CD4-positive, alpha-beta memory T cell (primary cell): Measurements from ENCODE around the gene BMP2K. TPM values are rescaled to one million over a fixed set of nuclear protein-coding genes. Genes with fewer than 3 reads are reported as not detected.
"Not testable (repeated sequence)": the region's sequence is repeated elsewhere in the genome, so short reads cannot be mapped to it uniquely, and the experiment has no call there.

Source experiments
- CTCF ChIA-PET: fragments of 350-600 bp; sonication (Branson Sonifier 250); formaldehyde crosslinking; loops from one replicate; lab custom pipeline; 2021; ENCODE audit warnings: inconsistent platforms; ENCODE audit not compliant: partially characterized antibody; lab: Charles Lee
- POLR2A ChIA-PET: fragments of 350-600 bp; sonication (Branson Sonifier 250); formaldehyde crosslinking; loops from one replicate; lab custom pipeline; 2021; ENCODE audit not compliant: partially characterized antibody; lab: Charles Lee
- DNase-seq, 5 donors: peaks; one replicate each; pipeline versions ENCODE4 v3.0.0 to v3.0.0-alpha.2; 2020 to 2022; ENCODE audit warnings: mixed read lengths in 1 of 5
- H3K27ac ChIP-seq: one replicate; pipeline ENCODE4 v1.7.0; 2013; ENCODE audit warnings: low read depth, low read length
- H3K27me3 ChIP-seq: 2 replicates; pipeline ENCODE4 v1.7.0; 2013; ENCODE audit warnings: mild to moderate bottlenecking, low read length, moderate library complexity; ENCODE audit not compliant: insufficient read depth
- H3K36me3 ChIP-seq: 2 replicates; pipeline ENCODE4 v1.7.0; 2013; ENCODE audit warnings: mild to moderate bottlenecking, low read length, moderate library complexity; ENCODE audit not compliant: insufficient read depth
- H3K4me1 ChIP-seq: 2 replicates; pipeline ENCODE4 v1.7.0; 2013; ENCODE audit warnings: mild to moderate bottlenecking, low read length, moderate library complexity; ENCODE audit not compliant: insufficient read depth
- H3K4me3 ChIP-seq, 2 donors: one replicate each; pipeline ENCODE4 v1.7.0; 2013; ENCODE audit warnings: low read length in 2 of 2, mild to moderate bottlenecking in 1 of 2
- H3K9me3 ChIP-seq, 2 donors: one replicate each; pipeline ENCODE4 v1.7.0; 2013; ENCODE audit warnings: low read length in 2 of 2, control low read depth in 1 of 2; ENCODE audit not compliant: control insufficient read depth in 1 of 2
- H3K27ac Mint-ChIP-seq, 7 donors: one replicate each; pipeline ENCODE4 v1.8.0; 2020 to 2021; ENCODE audit warnings: mixed read lengths in 7 of 7, mild to moderate bottlenecking in 6 of 7, inconsistent platforms in 3 of 7, moderate library complexity in 3 of 7
- H3K27me3 Mint-ChIP-seq, 2 donors: one replicate each; pipeline ENCODE4 v1.8.0; 2020 to 2021; ENCODE audit warnings: mixed read lengths in 2 of 2
- H3K36me3 Mint-ChIP-seq, 2 donors: one replicate each; pipeline ENCODE4 v1.8.0; 2020 to 2021; ENCODE audit warnings: mixed read lengths in 2 of 2, inconsistent platforms in 1 of 2, mild to moderate bottlenecking in 1 of 2
- H3K4me1 Mint-ChIP-seq, 4 donors: one replicate each; pipeline ENCODE4 v1.8.0; 2020 to 2021; ENCODE audit warnings: mixed read lengths in 4 of 4, mild to moderate bottlenecking in 1 of 4
- H3K4me3 Mint-ChIP-seq, 8 donors: one replicate each; pipeline ENCODE4 v1.8.0; 2020 to 2021; ENCODE audit warnings: mixed read lengths in 8 of 8, mild to moderate bottlenecking in 7 of 8, moderate library complexity in 6 of 8, inconsistent platforms in 3 of 8
- H3K9me3 Mint-ChIP-seq, 8 donors: one replicate each; pipeline ENCODE4 v1.8.0; 2020 to 2021; ENCODE audit warnings: mixed read lengths in 8 of 8, mild to moderate bottlenecking in 5 of 8, inconsistent platforms in 3 of 8, moderate library complexity in 1 of 8
- intact Hi-C: fragments of 100-400 bp; cut with micrococcal nuclease; formaldehyde crosslinking; loops from one replicate; pipeline ENCODE4 v1.15.1; 2023
- polyA plus RNA-seq, 2 donors: library from polyadenylated mRNA; unstranded; fragments of 300-500 nt; fragmentation: Illumina TruSeq; gene quantifications; one replicate each; pipeline ENCODE4 v1.2.3, GENCODE V29; 2021
- total RNA-seq, 2 experiments: library from RNA; stranded (reverse); gene quantifications; one replicate each; pipeline ENCODE4 v1.2.3, GENCODE V29; 2021

The BMP2K gene
- total and polyA plus RNA-seq, 4 experiments from 2014 or later, result 1.8 to 9.9 (median 5.8) TPM

DNA sequence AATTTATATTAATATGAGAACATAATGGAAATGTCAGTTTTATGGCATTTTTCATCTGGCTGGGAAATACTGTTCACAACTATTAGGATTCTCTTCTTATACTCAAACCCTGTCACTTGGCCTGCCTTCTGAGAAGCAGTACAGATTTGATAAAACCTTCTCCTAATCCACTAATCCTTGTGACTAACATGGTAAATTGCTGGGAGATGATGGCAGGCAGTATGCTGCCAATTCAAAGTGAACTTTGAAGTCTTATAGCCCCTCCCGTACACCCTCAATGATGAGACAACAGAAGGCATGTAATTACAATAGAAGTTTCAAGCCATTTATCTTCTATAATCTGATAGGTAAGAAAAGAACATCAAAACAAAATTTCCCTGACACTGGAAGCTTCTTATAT, 126.1 kb downstream of the BMP2K start:
- no peaks in the 10 kb centered on the region for H3K9me3 Mint-ChIP-seq
- H3K4me1 Mint-ChIP-seq, result no peaks in the 10 kb centered on the region
- Histone ChIP-seq H3K27me3 (no peaks in the 10 kb centered on the region), H3K4me1 (no peaks in the 10 kb centered on the region), H3K9me3 (no peaks in the 10 kb centered on the region), H3K27ac (no peak overlapping the region), H3K36me3 (no peaks in the 10 kb centered on the region), H3K4me3 (no peak overlapping the region)
- POLR2A ChIA-PET, result no interaction called here
- DNase-seq, result no peak
- H3K4me3 Mint-ChIP-seq, result no peak overlapping the region
- intact Hi-C loops, result no loop called here
- CTCF ChIA-PET, result no interaction called here
- no peaks in the 10 kb centered on the region for H3K36me3 Mint-ChIP-seq
- H3K27ac Mint-ChIP-seq, result no peak overlapping the region
- no peaks in the 10 kb centered on the region for H3K27me3 Mint-ChIP-seq

GRCh38 chr4:78904143-78904542, 128.0 kb downstream of the BMP2K start:
- Histone ChIP-seq H3K4me1 (no peaks in the 10 kb centered on the region), H3K27ac (no peak overlapping the region), H3K27me3 (no peaks in the 10 kb centered on the region), H3K9me3 (no peaks in the 10 kb centered on the region), H3K4me3 (no peak overlapping the region), H3K36me3 (no peaks in the 10 kb centered on the region)
- H3K4me3 Mint-ChIP-seq, result no peak overlapping the region
- no peaks in the 10 kb centered on the region for H3K27me3 Mint-ChIP-seq
- no peaks in the 10 kb centered on the region for H3K4me1 Mint-ChIP-seq
- DNase-seq, result no peak
- ChIA-PET POLR2A (no interaction called here), CTCF (no interaction called here)
- no peaks in the 10 kb centered on the region for H3K36me3 Mint-ChIP-seq
- no peak overlapping the region for H3K27ac Mint-ChIP-seq
- H3K9me3 Mint-ChIP-seq, result no peaks in the 10 kb centered on the region
- intact Hi-C loops, result no loop called here

DNA sequence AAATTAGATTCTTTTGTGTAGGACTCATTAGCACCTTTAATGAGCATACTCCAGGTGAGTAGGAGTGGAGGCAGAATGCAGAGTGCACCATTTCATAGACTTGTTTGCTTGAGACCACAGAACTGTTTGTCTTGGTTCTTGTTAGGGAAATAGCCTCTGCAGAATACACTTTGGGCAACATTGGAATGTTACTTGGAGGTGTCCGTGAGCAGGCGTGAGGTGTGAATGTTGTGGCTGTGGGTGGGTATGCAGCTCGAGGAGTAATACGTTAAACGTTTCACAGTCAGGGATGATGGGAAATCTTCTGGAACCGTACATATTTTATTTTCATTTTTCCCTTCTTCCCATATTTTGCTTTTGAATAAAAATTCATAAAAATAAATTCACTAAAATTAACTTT, 131.5 kb downstream of the BMP2K start:
- intact Hi-C loops, result no loop called here
- Histone ChIP-seq H3K36me3 (no peaks in the 10 kb centered on the region), H3K4me1 (no peaks in the 10 kb centered on the region), H3K4me3 (no peak overlapping the region), H3K27me3 (no peaks in the 10 kb centered on the region), H3K9me3 (no peaks in the 10 kb centered on the region), H3K27ac (no peak overlapping the region)
- Mint-ChIP-seq H3K36me3 (peaks cover 16 to 22% of the 10 kb centered on the region in 2 donors), H3K4me1 (no peaks in the 10 kb centered on the region), H3K9me3 (no peaks in the 10 kb centered on the region), H3K4me3 (no peak overlapping the region), H3K27ac (no peak overlapping the region), H3K27me3 (no peaks in the 10 kb centered on the region)
- POLR2A ChIA-PET, result no interaction called here
- CTCF ChIA-PET, result no interaction called here
- no peak for DNase-seq

DNA sequence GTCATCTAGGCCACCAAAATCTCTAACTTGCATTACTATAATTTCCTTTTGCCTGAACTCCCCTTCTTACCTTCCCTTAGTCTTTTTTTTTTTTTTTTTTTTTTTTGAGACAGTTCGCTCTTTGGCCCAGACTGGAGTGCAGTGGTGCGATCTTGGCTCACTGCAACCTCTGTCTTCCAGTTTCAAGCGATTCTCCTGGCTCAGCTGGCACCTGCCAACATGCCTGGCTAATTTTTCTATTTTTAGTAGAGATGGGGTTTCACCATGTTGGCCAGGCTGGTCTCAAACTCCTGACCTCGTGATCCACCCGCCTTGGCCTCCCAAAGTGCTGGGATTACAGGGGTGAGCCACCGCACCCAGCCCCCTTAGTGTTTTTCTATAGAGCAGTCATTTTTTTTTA, 132.8 kb downstream of the BMP2K start:
- peaks cover 17 to 22% of the 10 kb centered on the region in 2 donors for H3K36me3 Mint-ChIP-seq
- H3K27me3 ChIP-seq, H3K4me3 ChIP-seq, H3K36me3 ChIP-seq, H3K4me1 Mint-ChIP-seq, H3K4me3 Mint-ChIP-seq, POLR2A ChIA-PET, H3K4me1 ChIP-seq, intact Hi-C loops, DNase-seq, H3K9me3 Mint-ChIP-seq, H3K27ac ChIP-seq, H3K27me3 Mint-ChIP-seq, H3K9me3 ChIP-seq: not testable (repeated sequence)
- peak overlapping the region in 1 of 7 donors; percentile 65 for H3K27ac Mint-ChIP-seq
- CTCF ChIA-PET, result interaction anchor here (0.7 kb wide), 1 partner anchor 1813 kb away, joined by 3 read pairs; no protein-coding TSS in a partner anchor

GRCh38 chr4:78910612-78911011, 134.5 kb downstream of the BMP2K start:
- CTCF ChIA-PET, result no interaction called here
- Mint-ChIP-seq H3K27ac (no peak overlapping the region), H3K4me1 (no peaks in the 10 kb centered on the region), H3K9me3 (no peaks in the 10 kb centered on the region), H3K27me3 (no peaks in the 10 kb centered on the region), H3K36me3 (peaks cover 22 to 27% of the 10 kb centered on the region in 2 donors), H3K4me3 (no peak overlapping the region)
- Histone ChIP-seq H3K9me3 (no peaks in the 10 kb centered on the region), H3K27me3 (no peaks in the 10 kb centered on the region), H3K36me3 (no peaks in the 10 kb centered on the region), H3K4me1 (no peaks in the 10 kb centered on the region), H3K27ac (no peak overlapping the region), H3K4me3 (no peak overlapping the region)
- DNase-seq, result no peak
- POLR2A ChIA-PET, result no interaction called here
- intact Hi-C loops, result no loop called here

- CTCF ChIA-PET, result interaction anchor here (0.7 kb wide), 1 partner anchor 31 kb away, joined by 3 read pairs; no protein-coding TSS in a partner anchor
- no peak for DNase-seq
- H3K27me3 Mint-ChIP-seq, result no peaks in the 10 kb centered on the region
- Histone ChIP-seq H3K27me3 (no peaks in the 10 kb centered on the region), H3K9me3 (no peaks in the 10 kb centered on the region), H3K4me3 (no peak overlapping the region), H3K27ac (no peak overlapping the region), H3K36me3 (peaks cover 7% of the 10 kb centered on the region), H3K4me1 (no peaks in the 10 kb centered on the region)
- intact Hi-C loops, result no loop called here
- H3K4me3 Mint-ChIP-seq, result no peak overlapping the region
- peaks cover 30 to 58% of the 10 kb centered on the region in 2 donors for H3K36me3 Mint-ChIP-seq
- H3K9me3 Mint-ChIP-seq, result peaks cover 0 to 2% (median 0%) of the 10 kb centered on the region in 8 donors
- POLR2A ChIA-PET, result interaction anchor here (0.6 kb wide), 1 partner anchor 17 kb away, joined by 3 read pairs; no protein-coding TSS in a partner anchor
- H3K27ac Mint-ChIP-seq, result no peak overlapping the region
- H3K4me1 Mint-ChIP-seq, result peaks cover 0 to 1% (median 0%) of the 10 kb centered on the region in 4 donors
These were observed 146.1 kb downstream of the BMP2K start for GRCh38 chr4:78922207-78922606.

DNA sequence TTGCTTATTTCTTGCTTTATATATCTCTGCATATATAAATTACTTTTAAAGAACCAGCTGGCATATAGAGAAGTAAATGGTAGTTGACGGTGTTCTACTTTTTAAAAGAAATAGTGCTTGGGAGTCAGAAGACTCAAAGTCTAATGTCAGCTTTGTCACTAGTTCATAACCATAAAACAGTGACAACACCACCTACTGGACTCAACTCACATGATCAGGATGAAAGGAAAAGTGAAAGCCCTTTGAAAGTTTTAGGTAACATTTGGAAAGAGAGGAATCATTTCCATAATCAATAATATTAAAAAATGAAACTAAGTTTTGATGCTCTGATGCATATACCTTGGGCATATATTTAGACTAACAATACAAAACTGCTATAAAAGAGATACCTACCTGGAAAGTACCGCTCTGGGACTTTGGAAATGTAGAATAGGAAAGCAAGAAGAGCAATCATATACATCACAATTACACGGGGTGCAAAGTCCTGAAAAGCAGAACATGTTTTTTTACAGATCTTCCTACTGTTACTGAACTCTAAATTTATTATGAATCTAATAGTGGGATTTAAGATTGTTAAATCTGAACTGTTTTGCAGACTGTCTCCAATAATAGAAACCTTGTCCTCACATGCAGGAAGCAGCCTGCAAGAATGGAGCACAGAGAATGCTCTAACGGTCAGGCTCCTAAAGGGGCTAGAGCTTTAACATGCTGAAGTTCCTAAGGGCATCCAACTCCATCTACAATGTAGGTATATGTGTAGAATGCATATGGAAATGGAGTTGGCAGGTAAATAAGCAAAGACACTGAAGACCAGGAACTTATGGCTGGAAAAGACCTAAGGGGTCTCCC, 147.5 kb downstream of the BMP2K start:
- Histone ChIP-seq H3K9me3 (no peaks in the 10 kb centered on the region), H3K36me3 (peaks cover 7% of the 10 kb centered on the region), H3K27ac (no peak overlapping the region), H3K4me1 (no peaks in the 10 kb centered on the region), H3K27me3 (no peaks in the 10 kb centered on the region), H3K4me3 (no peak overlapping the region)
- ChIA-PET POLR2A (no interaction called here), CTCF (interaction anchor here (2.6 kb wide), 1 partner anchor 29 kb away, joined by 7 read pairs; no protein-coding TSS in a partner anchor)
- Mint-ChIP-seq H3K27ac (no peak overlapping the region), H3K36me3 (peaks cover 34 to 62% of the 10 kb centered on the region in 2 donors), H3K4me3 (no peak overlapping the region), H3K4me1 (peaks cover 0 to 1% (median 0%) of the 10 kb centered on the region in 4 donors), H3K27me3 (no peaks in the 10 kb centered on the region), H3K9me3 (peaks cover 0 to 2% (median 0%) of the 10 kb centered on the region in 8 donors)
- intact Hi-C loops, result no loop called here
- no peak for DNase-seq
